WTC11 (cell line): ENCODE data around the gene RAD51AP2. TPM values are rescaled to one million over a fixed set of nuclear protein-coding genes. Genes with fewer than 3 reads are reported as not detected.

Source experiments
- ATAC-seq: fragments of 200-7000 bp; cut with Tn5 transposase; 2 replicates; pipeline ENCODE4 v1.10.0; 2021; ENCODE audit warnings: mild to moderate bottlenecking, moderate library complexity
- CTCF ChIA-PET: fragments of 300-600 bp; sonication (Branson Sonifier 250); formaldehyde crosslinking; loops from one replicate; lab custom pipeline; 2021; ENCODE audit warnings: antibody characterized with exemption; lab: Charles Lee
- POLR2A ChIA-PET: fragments of 350-600 bp; sonication (Branson Sonifier 250); formaldehyde crosslinking; loops from one replicate; lab custom pipeline; 2021; ENCODE audit warnings: antibody characterized with exemption; lab: Charles Lee
- DNase-seq: peaks from one replicate; pipeline ENCODE4 v3.0.0; 2021; ENCODE audit warnings: low spot score
- H3K27ac Mint-ChIP-seq: 2 replicates; pipeline ENCODE4 v1.8.0; 2021; ENCODE audit warnings: mixed read lengths
- H3K27me3 Mint-ChIP-seq: 2 replicates; pipeline ENCODE4 v1.8.0; 2021; ENCODE audit warnings: low read depth, mild to moderate bottlenecking, moderate library complexity, mixed read lengths
- H3K36me3 Mint-ChIP-seq: 2 replicates; pipeline ENCODE4 v1.8.0; 2021; ENCODE audit warnings: mixed read lengths
- H3K4me1 Mint-ChIP-seq: 2 replicates; pipeline ENCODE4 v1.8.0; 2022; ENCODE audit warnings: mixed read lengths
- H3K4me3 Mint-ChIP-seq: 2 replicates; pipeline ENCODE4 v1.8.0; 2021; ENCODE audit warnings: mild to moderate bottlenecking, moderate library complexity, mixed read lengths
- H3K9me3 Mint-ChIP-seq: 2 replicates; pipeline ENCODE4 v1.8.0; 2021; ENCODE audit warnings: mixed read lengths
- ATF1 ChIP-seq: sonication (generic); formaldehyde crosslinking; IDR thresholded peaks from 2 replicates; pipeline ENCODE4 v1.8.1; 2023; ENCODE audit warnings: mild to moderate bottlenecking, moderate library complexity, missing genetic modification reagents
- CREM ChIP-seq: sonication (generic); formaldehyde crosslinking; IDR thresholded peaks from 2 replicates; pipeline ENCODE4 v1.8.1; 2022; ENCODE audit warnings: mild to moderate bottlenecking, missing genetic modification reagents, moderate library complexity
- EMX1 ChIP-seq: fragments of 250-450 bp; sonication (Bioruptor Pico); IDR thresholded peaks from 2 replicates; pipeline ENCODE4 v1.8.0; 2021; ENCODE audit warnings: mild to moderate bottlenecking
- FOXJ3 ChIP-seq: sonication (generic); formaldehyde crosslinking; IDR thresholded peaks from 2 replicates; pipeline ENCODE4 v1.9.0; 2021; ENCODE audit warnings: missing genetic modification reagents, mild to moderate bottlenecking, borderline replicate concordance
- HMGA2 ChIP-seq: fragments of 250-450 bp; sonication (Bioruptor Pico); IDR thresholded peaks from 2 replicates; pipeline ENCODE4 v1.4.0; 2021; ENCODE audit warnings: mild to moderate bottlenecking, moderate library complexity
- JAZF1 ChIP-seq: fragments of 250-450 bp; sonication (Bioruptor Pico); IDR thresholded peaks from 2 replicates; pipeline ENCODE4 v1.9.0; 2021; ENCODE audit warnings: moderate library complexity, mild to moderate bottlenecking, inconsistent platforms
- NR1H2 ChIP-seq: sonication (generic); formaldehyde crosslinking; IDR thresholded peaks from 2 replicates; pipeline ENCODE4 v1.9.0; 2021; ENCODE audit warnings: mild to moderate bottlenecking, moderate library complexity, missing genetic modification reagents
- NR2C2 ChIP-seq: sonication (generic); formaldehyde crosslinking; IDR thresholded peaks from 2 replicates; pipeline ENCODE4 v1.8.0; 2022; ENCODE audit warnings: mild to moderate bottlenecking, missing genetic modification reagents
- OVOL2 ChIP-seq: fragments of 250-450 bp; sonication (Bioruptor Pico); IDR thresholded peaks from 2 replicates; pipeline ENCODE4 v1.9.0; 2021; ENCODE audit warnings: mild to moderate bottlenecking, borderline replicate concordance
- SP1 ChIP-seq: sonication (generic); formaldehyde crosslinking; conservative IDR thresholded peaks from 2 replicates; pipeline ENCODE4 v1.8.1; 2022; ENCODE audit warnings: missing genetic modification reagents
- TEAD1 ChIP-seq: sonication (generic); formaldehyde crosslinking; IDR thresholded peaks from 2 replicates; pipeline ENCODE4 v1.8.0; 2022; ENCODE audit warnings: mild to moderate bottlenecking, missing genetic modification reagents
- ZNF121 ChIP-seq: sonication (generic); formaldehyde crosslinking; IDR thresholded peaks from 2 replicates; pipeline ENCODE4 v1.8.0; 2023; ENCODE audit warnings: missing genetic modification reagents
- total RNA-seq: library from RNA; stranded (reverse); gene quantifications from 3 replicates; pipeline ENCODE4 v1.2.3, GENCODE V29; 2021
- TF ChIP-seq, protein P1 (sequence below): sonication (generic); formaldehyde crosslinking; IDR thresholded peaks from 2 replicates; pipeline ENCODE4 v1.8.0; 2022; ENCODE audit warnings: mild to moderate bottlenecking, missing genetic modification reagents
- TF ChIP-seq, protein P2 (sequence below): fragments of 250-450 bp; sonication (Bioruptor Pico); IDR thresholded peaks from 2 replicates; pipeline ENCODE4 v1.8.0; 2021; ENCODE audit warnings: mild to moderate bottlenecking
- TF ChIP-seq, protein P3 (sequence below): fragments of 250-450 bp; sonication (Bioruptor Pico); IDR thresholded peaks from 2 replicates; pipeline ENCODE4 v1.9.0; 2021; ENCODE audit warnings: mild to moderate bottlenecking
- TF ChIP-seq, protein P4 (sequence below): sonication (generic); formaldehyde crosslinking; IDR thresholded peaks from 2 replicates; pipeline ENCODE4 v1.8.1; 2023; ENCODE audit warnings: mild to moderate bottlenecking, missing genetic modification reagents
- TF ChIP-seq, protein P5 (sequence below): sonication (generic); formaldehyde crosslinking; IDR thresholded peaks from 2 replicates; pipeline ENCODE4 v1.8.1; 2022; ENCODE audit warnings: mild to moderate bottlenecking, moderate library complexity, missing genetic modification reagents
- TF ChIP-seq, protein P6 (sequence below): sonication (generic); formaldehyde crosslinking; IDR thresholded peaks from 2 replicates; pipeline ENCODE4 v1.8.0; 2022; ENCODE audit warnings: mild to moderate bottlenecking, missing genetic modification reagents
- TF ChIP-seq, protein P7 (sequence below): sonication (generic); formaldehyde crosslinking; IDR thresholded peaks from 2 replicates; pipeline ENCODE4 v1.8.1; 2023; ENCODE audit warnings: mild to moderate bottlenecking, missing genetic modification reagents, moderate library complexity

RAD51AP2 gene
- total RNA-seq, 1 experiment from 2014 or later, result 0.26 TPM

DNA sequence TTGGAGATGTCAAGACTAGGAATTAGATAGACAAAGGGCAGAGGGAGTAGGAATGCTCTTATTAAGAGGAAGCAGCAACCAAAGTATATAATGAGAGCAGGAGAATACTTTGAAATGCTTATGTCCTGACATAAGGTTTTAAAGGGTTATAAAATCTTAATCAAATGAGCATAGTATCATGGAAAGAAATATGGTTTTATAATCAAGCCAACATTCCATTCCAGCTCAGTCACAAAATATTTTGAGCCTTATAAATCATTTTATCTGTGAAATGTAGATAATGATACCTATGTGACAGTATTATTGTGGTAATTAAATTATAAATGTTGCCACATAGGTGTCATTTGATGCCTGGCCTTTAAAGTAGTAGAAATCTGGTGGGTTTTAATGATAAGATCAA, 39.8 kb upstream of the RAD51AP2 start:
- ATAC-seq (no peak), DNase-seq (no peak)
- H3K27ac Mint-ChIP-seq, result peak overlapping the region; percentile 94
- H3K27me3 Mint-ChIP-seq, result no peaks in the 10 kb centered on the region
- CTCF ChIA-PET, result interaction anchor here (1.0 to 1.5 kb wide), 2 partner anchors 14 to 18 kb away, joined by 3 to 4 read pairs; partner anchors contain the start of gene VSNL1
- peaks cover 6% of the 10 kb centered on the region; the same call in 1 of the 2 replicates for H3K36me3 Mint-ChIP-seq
- POLR2A ChIA-PET, result no interaction called here
- H3K4me3 Mint-ChIP-seq, result peak overlapping the region; percentile 16
- TF ChIP-seq, protein P1, sequence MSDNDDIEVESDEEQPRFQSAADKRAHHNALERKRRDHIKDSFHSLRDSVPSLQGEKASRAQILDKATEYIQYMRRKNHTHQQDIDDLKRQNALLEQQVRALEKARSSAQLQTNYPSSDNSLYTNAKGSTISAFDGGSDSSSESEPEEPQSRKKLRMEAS (CRISPR knock-in tag), result no peak
- TF ChIP-seq, protein P2, sequence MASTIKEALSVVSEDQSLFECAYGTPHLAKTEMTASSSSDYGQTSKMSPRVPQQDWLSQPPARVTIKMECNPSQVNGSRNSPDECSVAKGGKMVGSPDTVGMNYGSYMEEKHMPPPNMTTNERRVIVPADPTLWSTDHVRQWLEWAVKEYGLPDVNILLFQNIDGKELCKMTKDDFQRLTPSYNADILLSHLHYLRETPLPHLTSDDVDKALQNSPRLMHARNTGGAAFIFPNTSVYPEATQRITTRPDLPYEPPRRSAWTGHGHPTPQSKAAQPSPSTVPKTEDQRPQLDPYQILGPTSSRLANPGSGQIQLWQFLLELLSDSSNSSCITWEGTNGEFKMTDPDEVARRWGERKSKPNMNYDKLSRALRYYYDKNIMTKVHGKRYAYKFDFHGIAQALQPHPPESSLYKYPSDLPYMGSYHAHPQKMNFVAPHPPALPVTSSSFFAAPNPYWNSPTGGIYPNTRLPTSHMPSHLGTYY (CRISPR knock-in tag), result no peak
- TF ChIP-seq NR2C2 (CRISPR knock-in tag) (no peak), ATF1 (CRISPR knock-in tag) (no peak), CREM (CRISPR knock-in tag) (no peak), HMGA2 (CRISPR knock-in tag) (no peak), TEAD1 (CRISPR knock-in tag) (no peak), OVOL2 (no peak), FOXJ3 (no peak), JAZF1 (no peak)
- TF ChIP-seq, protein P3, sequence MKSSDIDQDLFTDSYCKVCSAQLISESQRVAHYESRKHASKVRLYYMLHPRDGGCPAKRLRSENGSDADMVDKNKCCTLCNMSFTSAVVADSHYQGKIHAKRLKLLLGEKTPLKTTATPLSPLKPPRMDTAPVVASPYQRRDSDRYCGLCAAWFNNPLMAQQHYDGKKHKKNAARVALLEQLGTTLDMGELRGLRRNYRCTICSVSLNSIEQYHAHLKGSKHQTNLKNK (CRISPR knock-in tag), result no peak
- TF ChIP-seq, protein P4, sequence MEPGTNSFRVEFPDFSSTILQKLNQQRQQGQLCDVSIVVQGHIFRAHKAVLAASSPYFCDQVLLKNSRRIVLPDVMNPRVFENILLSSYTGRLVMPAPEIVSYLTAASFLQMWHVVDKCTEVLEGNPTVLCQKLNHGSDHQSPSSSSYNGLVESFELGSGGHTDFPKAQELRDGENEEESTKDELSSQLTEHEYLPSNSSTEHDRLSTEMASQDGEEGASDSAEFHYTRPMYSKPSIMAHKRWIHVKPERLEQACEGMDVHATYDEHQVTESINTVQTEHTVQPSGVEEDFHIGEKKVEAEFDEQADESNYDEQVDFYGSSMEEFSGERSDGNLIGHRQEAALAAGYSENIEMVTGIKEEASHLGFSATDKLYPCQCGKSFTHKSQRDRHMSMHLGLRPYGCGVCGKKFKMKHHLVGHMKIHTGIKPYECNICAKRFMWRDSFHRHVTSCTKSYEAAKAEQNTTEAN (CRISPR knock-in tag), result no peak
- TF ChIP-seq, protein P5, sequence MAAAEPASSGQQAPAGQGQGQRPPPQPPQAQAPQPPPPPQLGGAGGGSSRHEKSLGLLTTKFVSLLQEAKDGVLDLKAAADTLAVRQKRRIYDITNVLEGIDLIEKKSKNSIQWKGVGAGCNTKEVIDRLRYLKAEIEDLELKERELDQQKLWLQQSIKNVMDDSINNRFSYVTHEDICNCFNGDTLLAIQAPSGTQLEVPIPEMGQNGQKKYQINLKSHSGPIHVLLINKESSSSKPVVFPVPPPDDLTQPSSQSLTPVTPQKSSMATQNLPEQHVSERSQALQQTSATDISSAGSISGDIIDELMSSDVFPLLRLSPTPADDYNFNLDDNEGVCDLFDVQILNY (CRISPR knock-in tag), result no peak
- TF ChIP-seq, protein P6, sequence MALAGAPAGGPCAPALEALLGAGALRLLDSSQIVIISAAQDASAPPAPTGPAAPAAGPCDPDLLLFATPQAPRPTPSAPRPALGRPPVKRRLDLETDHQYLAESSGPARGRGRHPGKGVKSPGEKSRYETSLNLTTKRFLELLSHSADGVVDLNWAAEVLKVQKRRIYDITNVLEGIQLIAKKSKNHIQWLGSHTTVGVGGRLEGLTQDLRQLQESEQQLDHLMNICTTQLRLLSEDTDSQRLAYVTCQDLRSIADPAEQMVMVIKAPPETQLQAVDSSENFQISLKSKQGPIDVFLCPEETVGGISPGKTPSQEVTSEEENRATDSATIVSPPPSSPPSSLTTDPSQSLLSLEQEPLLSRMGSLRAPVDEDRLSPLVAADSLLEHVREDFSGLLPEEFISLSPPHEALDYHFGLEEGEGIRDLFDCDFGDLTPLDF, result no peak
- H3K4me1 Mint-ChIP-seq, result peaks cover 91% of the 10 kb centered on the region
- H3K9me3 Mint-ChIP-seq, result peaks cover 6% of the 10 kb centered on the region; the same call in 1 of the 2 replicates

DNA sequence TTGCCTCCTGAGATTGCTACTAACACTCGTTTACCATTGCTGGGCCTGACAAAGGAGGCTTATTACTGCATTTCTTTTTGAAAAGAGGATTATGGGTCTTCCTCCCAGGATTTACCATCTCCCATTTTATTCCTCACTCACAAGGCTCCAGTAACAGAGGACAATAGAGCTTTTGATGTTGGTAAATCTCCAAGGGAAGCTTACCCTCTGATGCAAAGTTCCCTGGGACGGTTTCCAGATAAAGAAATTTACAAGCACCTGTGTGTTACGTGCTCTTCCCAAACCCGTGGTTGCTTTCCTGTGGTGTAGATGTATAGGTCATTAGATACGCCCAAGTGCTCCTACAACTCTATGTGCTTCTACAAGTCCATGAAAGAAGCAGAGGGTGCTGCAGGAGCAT, 39.4 kb upstream of the RAD51AP2 start:
- ATAC-seq, result peak; percentile 69
- H3K36me3 Mint-ChIP-seq, result peaks cover under 1% of the 10 kb centered on the region; the same call in 1 of the 2 replicates
- POLR2A ChIA-PET, result no interaction called here
- TF ChIP-seq ZNF121 (CRISPR knock-in tag) (no peak), NR1H2 (CRISPR knock-in tag) (no peak), SP1 (CRISPR knock-in tag) (peak; percentile 38; the same call in 1 of the 2 replicates), OVOL2 (no peak), EMX1 (no peak), CREM (CRISPR knock-in tag) (peak; percentile 23; the same call in 1 of the 2 replicates)
- TF ChIP-seq, protein P5 (CRISPR knock-in tag), result no peak
- TF ChIP-seq, protein P7, sequence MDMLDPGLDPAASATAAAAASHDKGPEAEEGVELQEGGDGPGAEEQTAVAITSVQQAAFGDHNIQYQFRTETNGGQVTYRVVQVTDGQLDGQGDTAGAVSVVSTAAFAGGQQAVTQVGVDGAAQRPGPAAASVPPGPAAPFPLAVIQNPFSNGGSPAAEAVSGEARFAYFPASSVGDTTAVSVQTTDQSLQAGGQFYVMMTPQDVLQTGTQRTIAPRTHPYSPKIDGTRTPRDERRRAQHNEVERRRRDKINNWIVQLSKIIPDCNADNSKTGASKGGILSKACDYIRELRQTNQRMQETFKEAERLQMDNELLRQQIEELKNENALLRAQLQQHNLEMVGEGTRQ, result no peak
- TF ChIP-seq, all 79 proteins: peak for 2
- Mint-ChIP-seq H3K9me3 (peaks cover 3% of the 10 kb centered on the region; the same call in 1 of the 2 replicates), H3K4me3 (peak overlapping the region; percentile 16), H3K27ac (peak overlapping the region; percentile 94), H3K4me1 (peaks cover 91% of the 10 kb centered on the region), H3K27me3 (no peaks in the 10 kb centered on the region)
- no peak for DNase-seq
- CTCF ChIA-PET, result interaction anchor here (1.0 to 1.5 kb wide), 2 partner anchors 14 to 17 kb away, joined by 3 to 4 read pairs; partner anchors contain the start of gene VSNL1
